OCI-LY1 (cell line): ENCODE measurements around the gene FGGY.

Experiments used
- H2AFZ ChIP-seq: fragments of 200-600 bp; sonication (generic), shearing (Covaris generic); 2 replicates; pipeline ENCODE4 v1.6.0; 2014; ENCODE audit warnings: antibody characterized with exemption, mild to moderate bottlenecking, low read length
- H3F3A ChIP-seq: fragments of 200-600 bp; sonication (generic), shearing (Covaris generic); 2 replicates; pipeline ENCODE4 v1.6.0; 2014; ENCODE audit warnings: mild to moderate bottlenecking, antibody characterized with exemption, low read length, moderate library complexity; ENCODE audit not compliant: insufficient read depth
- H3K27ac ChIP-seq: fragments of 200-600 bp; sonication (generic); 2 replicates; pipeline ENCODE4 v1.5.1; 2014; ENCODE audit warnings: low read length, mixed run types, mild to moderate bottlenecking, low read depth; ENCODE audit not compliant: poor library complexity, severe bottlenecking
- H3K27me3 ChIP-seq: fragments of 200-600 bp; sonication (generic); 2 replicates; pipeline ENCODE4 v1.6.0; 2014; ENCODE audit warnings: antibody characterized with exemption, mild to moderate bottlenecking, low read length, moderate library complexity; ENCODE audit not compliant: insufficient read depth
- H3K36me3 ChIP-seq: fragments of 200-600 bp; sonication (generic); 2 replicates; pipeline ENCODE4 v1.6.1; 2014; ENCODE audit warnings: mild to moderate bottlenecking, antibody characterized with exemption, low read length, moderate library complexity, mixed read lengths; ENCODE audit not compliant: insufficient read depth
- H3K4me1 ChIP-seq: fragments of 200-600 bp; sonication (generic); 2 replicates; pipeline ENCODE4 v1.5.1; 2014; ENCODE audit warnings: mild to moderate bottlenecking, low read length, moderate library complexity; ENCODE audit not compliant: insufficient read depth, severe bottlenecking
- H3K4me2 ChIP-seq: fragments of 200-600 bp; sonication (generic), shearing (Covaris generic); 2 replicates; pipeline ENCODE4 v1.6.1; 2014; ENCODE audit warnings: low read length
- H3K4me3 ChIP-seq: fragments of 200-600 bp; sonication (generic); 2 replicates; pipeline ENCODE4 v1.5.1; 2014; ENCODE audit warnings: low read length, low read depth, mild to moderate bottlenecking, mixed read lengths; ENCODE audit not compliant: poor library complexity, severe bottlenecking
- H3K79me2 ChIP-seq: fragments of 200-600 bp; shearing (Covaris generic); 2 replicates; pipeline ENCODE4 v1.6.1; 2016; ENCODE audit warnings: mixed run types, low read length, mixed read lengths; ENCODE audit not compliant: insufficient read depth
- H3K9ac ChIP-seq: fragments of 200-600 bp; sonication (generic), shearing (Covaris generic); 2 replicates; pipeline ENCODE4 v1.6.1; 2014; ENCODE audit warnings: mild to moderate bottlenecking, low read length, mixed read lengths
- H3K9me2 ChIP-seq: fragments of 200-600 bp; sonication (generic), shearing (Covaris generic); 2 replicates; pipeline ENCODE4 v1.6.1; 2014; ENCODE audit warnings: low read depth, mild to moderate bottlenecking, low read length, mixed read lengths
- H3K9me3 ChIP-seq: fragments of 200-600 bp; shearing (Covaris generic); 2 replicates; pipeline ENCODE4 v1.6.1; 2014; ENCODE audit warnings: low read length, mixed read lengths
- H4K20me1 ChIP-seq: fragments of 200-600 bp; sonication (generic), shearing (Covaris generic); 2 replicates; pipeline ENCODE4 v1.6.0; 2016; ENCODE audit warnings: mild to moderate bottlenecking, low read length; ENCODE audit not compliant: insufficient read depth
- CTCF ChIP-seq: fragments of 200-600 bp; sonication (generic), shearing (Covaris generic); IDR thresholded peaks from 2 replicates; pipeline ENCODE4 v1.5.1; 2017; ENCODE audit warnings: mild to moderate bottlenecking, antibody characterized with exemption, low read length, moderate library complexity, mixed read lengths
- EZH2 ChIP-seq: fragments of 200-600 bp; sonication (generic), shearing (Covaris generic); IDR thresholded peaks from 2 replicates; pipeline ENCODE4 v1.8.0; 2017; ENCODE audit warnings: borderline replicate concordance, mixed run types, mild to moderate bottlenecking, antibody characterized with exemption, low read length, moderate library complexity, mixed read lengths

The FGGY gene

GRCh38 chr1:59704716-59705115, 407.8 kb downstream of the FGGY start:
- Histone ChIP-seq H3K36me3 (no peaks in the 10 kb centered on the region), H3K9me2 (no peaks in the 10 kb centered on the region), H2AFZ (no peak overlapping the region), H3K27me3 (no peaks in the 10 kb centered on the region), H3K4me1 (no peaks in the 10 kb centered on the region), H4K20me1 (no peaks in the 10 kb centered on the region), H3K27ac (no peak overlapping the region), H3K79me2 (no peaks in the 10 kb centered on the region), H3K4me2 (no peak overlapping the region), H3F3A (no peaks in the 10 kb centered on the region), H3K4me3 (no peak overlapping the region), H3K9me3 (no peaks in the 10 kb centered on the region), H3K9ac (no peak overlapping the region)
- TF ChIP-seq EZH2, result no peak
- no peak for TF ChIP-seq CTCF

- no peaks in the 10 kb centered on the region for H3K9me3 ChIP-seq
- no peaks in the 10 kb centered on the region for H4K20me1 ChIP-seq
- no peak for TF ChIP-seq EZH2
- no peak for TF ChIP-seq CTCF
- no peaks in the 10 kb centered on the region for H3F3A ChIP-seq
- no peaks in the 10 kb centered on the region for H3K79me2 ChIP-seq
- H3K4me2 ChIP-seq, result no peak overlapping the region
- no peak overlapping the region for H2AFZ ChIP-seq
- no peaks in the 10 kb centered on the region for H3K36me3 ChIP-seq
- no peaks in the 10 kb centered on the region for H3K9me2 ChIP-seq
- H3K27me3 ChIP-seq, result no peaks in the 10 kb centered on the region
- no peak overlapping the region for H3K4me3 ChIP-seq
- no peaks in the 10 kb centered on the region for H3K4me1 ChIP-seq
- no peak overlapping the region for H3K27ac ChIP-seq
- no peak overlapping the region for H3K9ac ChIP-seq
Measured at GRCh38 chr1:59705466-59706302, 408.8 kb downstream of the FGGY start.

- no peaks in the 10 kb centered on the region for H3K4me1 ChIP-seq
- H2AFZ ChIP-seq, result no peak overlapping the region
- H3K9ac ChIP-seq, result no peak overlapping the region
Measured at GRCh38 chr1:59706303-59706599, 409.4 kb downstream of the FGGY start.

More at GRCh38 chr1:59706303-59706599, 409.4 kb downstream of the FGGY start:
- no peak overlapping the region for H3K4me3 ChIP-seq
- H3K9me2 ChIP-seq, result no peaks in the 10 kb centered on the region
- H3F3A ChIP-seq, result no peaks in the 10 kb centered on the region
- no peaks in the 10 kb centered on the region for H3K36me3 ChIP-seq
- TF ChIP-seq EZH2, result no peak
- no peak for TF ChIP-seq CTCF
- no peaks in the 10 kb centered on the region for H3K79me2 ChIP-seq
- H3K27ac ChIP-seq, result no peak overlapping the region
- no peaks in the 10 kb centered on the region for H4K20me1 ChIP-seq
- no peaks in the 10 kb centered on the region for H3K9me3 ChIP-seq
- H3K4me2 ChIP-seq, result no peak overlapping the region
- no peaks in the 10 kb centered on the region for H3K27me3 ChIP-seq
